HEK293 (cell line): ENCODE measurements around the gene FASN.

Source experiments
- ZNF398 ChIP-seq: fragments of 450-650 bp; formaldehyde crosslinking; IDR thresholded peaks from 2 replicates; pipeline ENCODE4 v1.5.1; 2017; ENCODE audit warnings: missing biosample characterization, missing genetic modification characterization
- ZNF768 ChIP-seq: fragments of 450-650 bp; formaldehyde crosslinking; IDR thresholded peaks from 2 replicates; pipeline ENCODE4 v1.5.1; 2018; ENCODE audit warnings: missing biosample characterization, mild to moderate bottlenecking, missing genetic modification characterization
- TF ChIP-seq, protein P1 (sequence below): fragments of 450-650 bp; formaldehyde crosslinking; IDR thresholded peaks from 2 replicates; pipeline ENCODE4 v1.5.1; 2016; ENCODE audit warnings: missing biosample characterization, missing genetic modification characterization

GRCh38 chr17:82090549-82091263 lies 7.3 kb downstream of the FASN start:
- TF ChIP-seq ZNF768 (tag by site-specific recombination) (no peak), ZNF398 (no peak)
- TF ChIP-seq, protein P1, sequence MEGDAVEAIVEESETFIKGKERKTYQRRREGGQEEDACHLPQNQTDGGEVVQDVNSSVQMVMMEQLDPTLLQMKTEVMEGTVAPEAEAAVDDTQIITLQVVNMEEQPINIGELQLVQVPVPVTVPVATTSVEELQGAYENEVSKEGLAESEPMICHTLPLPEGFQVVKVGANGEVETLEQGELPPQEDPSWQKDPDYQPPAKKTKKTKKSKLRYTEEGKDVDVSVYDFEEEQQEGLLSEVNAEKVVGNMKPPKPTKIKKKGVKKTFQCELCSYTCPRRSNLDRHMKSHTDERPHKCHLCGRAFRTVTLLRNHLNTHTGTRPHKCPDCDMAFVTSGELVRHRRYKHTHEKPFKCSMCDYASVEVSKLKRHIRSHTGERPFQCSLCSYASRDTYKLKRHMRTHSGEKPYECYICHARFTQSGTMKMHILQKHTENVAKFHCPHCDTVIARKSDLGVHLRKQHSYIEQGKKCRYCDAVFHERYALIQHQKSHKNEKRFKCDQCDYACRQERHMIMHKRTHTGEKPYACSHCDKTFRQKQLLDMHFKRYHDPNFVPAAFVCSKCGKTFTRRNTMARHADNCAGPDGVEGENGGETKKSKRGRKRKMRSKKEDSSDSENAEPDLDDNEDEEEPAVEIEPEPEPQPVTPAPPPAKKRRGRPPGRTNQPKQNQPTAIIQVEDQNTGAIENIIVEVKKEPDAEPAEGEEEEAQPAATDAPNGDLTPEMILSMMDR: no peak
